ENCODE data around the gene EFCAB14. TPM values are rescaled to one million over a fixed set of nuclear protein-coding genes. Genes with fewer than 3 reads are reported as not detected.
A peak's percentile ranks its signal among the peaks of the same experiment; 100 is the strongest.

The EFCAB14 gene, protein sequence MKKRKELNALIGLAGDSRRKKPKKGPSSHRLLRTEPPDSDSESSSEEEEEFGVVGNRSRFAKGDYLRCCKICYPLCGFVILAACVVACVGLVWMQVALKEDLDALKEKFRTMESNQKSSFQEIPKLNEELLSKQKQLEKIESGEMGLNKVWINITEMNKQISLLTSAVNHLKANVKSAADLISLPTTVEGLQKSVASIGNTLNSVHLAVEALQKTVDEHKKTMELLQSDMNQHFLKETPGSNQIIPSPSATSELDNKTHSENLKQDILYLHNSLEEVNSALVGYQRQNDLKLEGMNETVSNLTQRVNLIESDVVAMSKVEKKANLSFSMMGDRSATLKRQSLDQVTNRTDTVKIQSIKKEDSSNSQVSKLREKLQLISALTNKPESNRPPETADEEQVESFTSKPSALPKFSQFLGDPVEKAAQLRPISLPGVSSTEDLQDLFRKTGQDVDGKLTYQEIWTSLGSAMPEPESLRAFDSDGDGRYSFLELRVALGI
- total RNA-seq, result 41.5 and 46.9 TPM in 2 replicates

DNA sequence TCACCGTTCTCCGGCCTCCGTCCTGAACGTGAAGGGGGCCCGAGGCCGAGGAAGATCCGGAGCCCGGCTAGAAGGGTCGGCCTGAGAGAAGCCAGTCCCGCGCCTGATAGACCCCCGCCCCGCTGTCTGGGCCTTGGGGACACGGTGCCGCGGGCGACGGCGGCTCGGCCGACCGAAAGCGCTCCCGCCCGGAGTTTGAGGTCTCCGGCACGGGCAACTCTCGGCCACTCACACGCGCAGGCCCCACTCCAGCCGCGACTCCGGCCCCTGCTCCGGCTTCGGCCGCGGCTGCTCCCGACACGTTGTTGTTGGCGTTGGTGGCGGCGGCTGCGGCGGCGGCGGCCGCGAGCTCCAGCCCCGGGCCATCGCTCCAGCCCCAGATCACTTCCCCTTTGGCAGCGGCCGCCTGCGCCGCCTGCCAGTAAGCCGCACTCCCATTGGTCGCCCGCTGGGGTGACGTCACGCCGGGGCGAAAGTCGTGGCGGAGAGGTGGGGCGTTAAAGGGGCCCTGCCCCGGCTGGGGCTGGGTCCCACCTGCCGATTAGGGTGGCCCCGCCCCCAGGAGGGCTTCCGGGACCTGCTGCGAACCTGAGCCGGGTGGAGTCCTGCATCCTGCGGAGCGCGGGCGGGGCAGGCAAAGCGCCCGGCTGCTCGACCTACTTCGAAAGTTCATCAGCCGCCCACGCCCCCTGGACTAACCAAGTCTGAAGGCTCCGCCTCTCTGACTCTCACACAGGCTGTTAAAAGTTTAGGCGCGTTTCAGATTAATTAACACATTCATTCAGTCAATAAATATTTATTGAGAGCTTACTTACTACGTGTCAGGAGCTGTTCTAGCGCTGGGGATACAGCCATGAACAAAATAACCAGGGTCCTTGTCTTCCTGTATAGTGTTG is at the start of gene EFCAB14:
EFCAB14 (minus strand) TSS at position 388 of the 896 bp plus-strand sequence. CDS start 1,027 bp downstream, outside the sequence.
- peak within 1 kb of the TSS; percentile 94 for H3K4me3 ChIP-seq (ENCODE audit: low read depth, low read length)
- TF ChIP-seq, protein P1, sequence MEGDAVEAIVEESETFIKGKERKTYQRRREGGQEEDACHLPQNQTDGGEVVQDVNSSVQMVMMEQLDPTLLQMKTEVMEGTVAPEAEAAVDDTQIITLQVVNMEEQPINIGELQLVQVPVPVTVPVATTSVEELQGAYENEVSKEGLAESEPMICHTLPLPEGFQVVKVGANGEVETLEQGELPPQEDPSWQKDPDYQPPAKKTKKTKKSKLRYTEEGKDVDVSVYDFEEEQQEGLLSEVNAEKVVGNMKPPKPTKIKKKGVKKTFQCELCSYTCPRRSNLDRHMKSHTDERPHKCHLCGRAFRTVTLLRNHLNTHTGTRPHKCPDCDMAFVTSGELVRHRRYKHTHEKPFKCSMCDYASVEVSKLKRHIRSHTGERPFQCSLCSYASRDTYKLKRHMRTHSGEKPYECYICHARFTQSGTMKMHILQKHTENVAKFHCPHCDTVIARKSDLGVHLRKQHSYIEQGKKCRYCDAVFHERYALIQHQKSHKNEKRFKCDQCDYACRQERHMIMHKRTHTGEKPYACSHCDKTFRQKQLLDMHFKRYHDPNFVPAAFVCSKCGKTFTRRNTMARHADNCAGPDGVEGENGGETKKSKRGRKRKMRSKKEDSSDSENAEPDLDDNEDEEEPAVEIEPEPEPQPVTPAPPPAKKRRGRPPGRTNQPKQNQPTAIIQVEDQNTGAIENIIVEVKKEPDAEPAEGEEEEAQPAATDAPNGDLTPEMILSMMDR (conservative IDR thresholded peaks at IDR 0.05; ENCODE audit: low read depth, low read length), result no peak
- DNase-seq (ENCODE audit: low read depth), result no peak

DNA sequence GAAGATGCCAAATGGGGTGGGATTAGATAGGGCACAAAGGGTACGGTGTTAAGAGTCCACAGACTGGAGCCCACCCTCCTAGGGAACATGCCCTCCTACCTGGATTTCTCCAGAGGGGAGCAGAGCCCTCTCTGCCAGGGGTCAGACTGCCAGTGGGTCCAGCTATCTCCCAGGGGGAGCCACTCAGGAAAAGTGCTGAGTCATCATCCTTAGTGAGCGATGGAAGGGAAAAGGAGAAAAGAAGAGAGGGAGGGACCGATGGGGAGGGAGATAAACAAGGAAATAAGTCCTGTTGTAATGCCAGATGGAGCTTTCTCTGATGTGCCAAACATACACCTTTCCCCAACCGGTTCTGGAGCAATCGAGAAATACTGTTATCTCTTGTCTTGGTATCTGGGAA is 49.5 kb upstream of the EFCAB14 start:
- TF ChIP-seq, protein P1 (conservative IDR thresholded peaks at IDR 0.05; ENCODE audit: low read depth, low read length), result no peak
- no peak for DNase-seq (ENCODE audit: low read depth)

DNA sequence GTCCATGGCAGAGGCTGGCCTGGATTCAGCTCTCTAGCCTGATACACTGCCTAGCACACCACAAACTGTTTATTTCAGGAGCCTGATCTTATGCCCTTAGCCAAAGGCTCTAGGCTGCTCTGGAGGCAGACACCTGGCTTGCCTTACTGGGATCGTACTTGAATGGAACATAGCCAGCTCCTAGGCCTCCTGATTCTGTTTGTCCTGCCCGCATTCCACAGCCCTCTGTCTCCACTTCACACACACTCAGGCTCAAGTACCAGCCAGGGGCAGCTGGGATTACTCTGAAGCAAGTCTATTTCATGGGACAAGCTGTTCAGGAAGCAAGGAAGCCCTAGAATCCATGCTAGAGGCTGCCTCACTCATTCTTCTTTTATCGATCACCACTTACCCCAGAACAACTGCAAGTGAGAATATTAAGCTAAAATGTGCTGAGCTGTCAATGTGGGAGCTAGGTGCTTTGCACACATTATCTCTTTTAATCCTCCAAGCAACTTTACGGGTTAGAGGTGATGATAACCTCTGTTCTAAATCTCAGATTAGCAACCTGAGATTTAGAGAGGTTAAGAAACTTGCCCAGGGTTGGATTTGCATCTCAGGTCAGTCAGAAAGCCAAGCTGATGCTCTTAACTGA is 48.9 kb upstream of the EFCAB14 start:
- H3K4me3 ChIP-seq (ENCODE audit: low read depth, low read length), result no peak overlapping the region

More for the DNA sequence above, 49.5 kb upstream of the EFCAB14 start:
- no peak overlapping the region for H3K4me3 ChIP-seq (ENCODE audit: low read depth, low read length)

DNA sequence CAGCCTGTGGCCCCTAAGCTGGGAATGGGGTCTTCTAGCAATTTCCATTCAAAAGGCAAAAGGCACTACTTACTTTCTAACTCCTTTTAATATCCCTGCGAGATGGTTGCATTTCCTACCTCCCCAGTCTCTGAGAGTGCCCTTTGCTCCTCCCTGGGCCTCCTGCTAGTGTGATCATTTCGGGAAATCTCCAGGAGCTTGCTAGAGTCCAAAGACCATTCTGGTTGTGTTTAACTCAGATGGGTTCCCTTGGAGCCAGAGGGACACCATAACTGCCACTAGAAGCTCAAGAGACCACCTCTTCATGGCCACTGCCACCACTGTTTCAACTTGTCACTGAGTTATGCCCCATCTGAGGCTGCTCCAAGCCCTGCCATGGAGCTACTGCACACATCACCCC is 45.5 kb upstream of the EFCAB14 start:
- TF ChIP-seq, protein P1 (conservative IDR thresholded peaks at IDR 0.05; ENCODE audit: low read depth, low read length), result no peak
- DNase-seq (ENCODE audit: low read depth), result no peak
- H3K4me3 ChIP-seq (ENCODE audit: low read depth, low read length), result no peak overlapping the region

More for the DNA sequence above, 48.9 kb upstream of the EFCAB14 start:
- TF ChIP-seq, protein P1 (conservative IDR thresholded peaks at IDR 0.05; ENCODE audit: low read depth, low read length), result no peak
- DNase-seq (ENCODE audit: low read depth), result no peak

DNA sequence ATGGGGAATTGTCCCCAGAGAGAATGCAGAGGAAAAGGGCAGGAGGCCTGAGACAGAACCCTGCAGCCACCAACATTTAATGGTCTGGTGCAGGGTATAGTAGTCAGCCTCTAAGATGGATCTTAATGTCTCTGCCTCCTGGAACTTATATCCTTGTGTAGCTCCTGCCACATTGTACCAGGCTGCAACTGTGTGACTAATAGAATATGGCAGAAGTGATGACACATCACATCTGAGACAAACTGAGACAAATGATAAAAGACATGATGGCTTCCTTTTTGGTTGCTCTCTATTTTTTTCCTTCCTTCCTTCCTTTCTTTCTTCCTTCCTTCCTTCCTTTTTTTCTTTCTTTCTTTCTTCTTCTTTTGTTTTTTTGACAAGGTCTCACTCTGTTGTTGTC is 42.8 kb upstream of the EFCAB14 start:
- no peak overlapping the region for H3K4me3 ChIP-seq (ENCODE audit: low read depth, low read length)
- DNase-seq (ENCODE audit: low read depth), result no peak
- TF ChIP-seq, protein P1 (conservative IDR thresholded peaks at IDR 0.05; ENCODE audit: low read depth, low read length), result no peak

DNA sequence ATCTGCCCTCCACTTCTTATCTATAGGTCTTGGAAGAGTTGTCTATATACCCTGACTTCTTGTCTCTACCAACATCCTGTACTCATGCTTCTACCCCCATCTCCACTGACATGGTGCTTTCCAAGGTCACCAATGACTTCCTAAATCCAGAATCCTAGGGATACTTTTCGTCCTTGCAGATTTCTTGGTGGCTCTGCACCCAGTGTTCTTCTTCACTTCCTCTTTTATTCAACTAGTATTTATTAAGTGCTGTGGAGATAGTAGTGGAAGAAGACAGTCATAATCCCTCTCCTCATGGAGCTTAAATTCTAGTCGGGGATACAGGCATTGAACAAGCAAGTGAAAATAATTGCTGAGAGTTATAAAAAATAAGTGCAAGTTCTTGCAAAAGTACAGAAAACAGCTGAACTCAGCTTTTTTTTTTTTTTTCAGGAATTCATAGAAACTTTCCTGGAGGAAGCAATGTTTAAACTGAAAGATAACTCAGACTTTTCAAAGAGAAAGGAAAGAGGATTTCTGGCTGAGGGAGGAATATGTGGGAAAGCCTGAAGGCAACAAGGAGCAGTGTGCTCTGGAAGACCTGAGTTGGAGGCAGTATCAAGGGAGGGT is 41.7 kb upstream of the EFCAB14 start:
- DNase-seq (ENCODE audit: low read depth), result no peak
- TF ChIP-seq, protein P1 (conservative IDR thresholded peaks at IDR 0.05; ENCODE audit: low read depth, low read length), result no peak
- no peak overlapping the region for H3K4me3 ChIP-seq (ENCODE audit: low read depth, low read length)
